ENCODE results near the gene PRUNE2.
A peak's percentile ranks its signal among the peaks of the same experiment; 100 is the strongest.

The PRUNE2 gene

GRCh38 chr9:76581731-76582130 lies 324.2 kb downstream of the PRUNE2 start:
- POLR2A ChIA-PET: no interaction called here
- DNase-seq (ENCODE audit: low read depth, low spot score): no peak
- CTCF ChIA-PET: no interaction called here
- TF ChIP-seq, protein P1, sequence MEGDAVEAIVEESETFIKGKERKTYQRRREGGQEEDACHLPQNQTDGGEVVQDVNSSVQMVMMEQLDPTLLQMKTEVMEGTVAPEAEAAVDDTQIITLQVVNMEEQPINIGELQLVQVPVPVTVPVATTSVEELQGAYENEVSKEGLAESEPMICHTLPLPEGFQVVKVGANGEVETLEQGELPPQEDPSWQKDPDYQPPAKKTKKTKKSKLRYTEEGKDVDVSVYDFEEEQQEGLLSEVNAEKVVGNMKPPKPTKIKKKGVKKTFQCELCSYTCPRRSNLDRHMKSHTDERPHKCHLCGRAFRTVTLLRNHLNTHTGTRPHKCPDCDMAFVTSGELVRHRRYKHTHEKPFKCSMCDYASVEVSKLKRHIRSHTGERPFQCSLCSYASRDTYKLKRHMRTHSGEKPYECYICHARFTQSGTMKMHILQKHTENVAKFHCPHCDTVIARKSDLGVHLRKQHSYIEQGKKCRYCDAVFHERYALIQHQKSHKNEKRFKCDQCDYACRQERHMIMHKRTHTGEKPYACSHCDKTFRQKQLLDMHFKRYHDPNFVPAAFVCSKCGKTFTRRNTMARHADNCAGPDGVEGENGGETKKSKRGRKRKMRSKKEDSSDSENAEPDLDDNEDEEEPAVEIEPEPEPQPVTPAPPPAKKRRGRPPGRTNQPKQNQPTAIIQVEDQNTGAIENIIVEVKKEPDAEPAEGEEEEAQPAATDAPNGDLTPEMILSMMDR (IDR thresholded peaks at IDR 0.05; ENCODE audit: insufficient read depth, low read length, missing control alignments): no peak
- H3K4me3 ChIP-seq (ENCODE audit: low read depth, low read length): no peak overlapping the region

DNA sequence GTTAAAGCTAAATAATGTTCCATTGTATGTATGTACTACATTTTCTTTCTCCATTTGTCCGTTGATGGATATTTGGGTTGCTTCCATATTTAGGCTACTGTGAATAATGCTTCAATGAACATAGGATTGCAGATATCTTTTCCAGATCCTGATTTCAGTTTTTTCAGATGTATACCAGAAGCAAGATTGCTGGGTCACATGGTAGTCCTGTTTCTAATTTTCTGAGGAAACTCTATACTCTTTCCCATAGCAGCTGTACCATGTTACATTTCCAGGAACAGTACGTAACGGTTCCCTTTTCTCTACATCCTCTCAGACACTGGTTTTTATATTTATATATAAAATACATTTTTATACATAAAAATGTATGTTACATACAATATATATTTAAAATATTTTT lies 325.1 kb downstream of the PRUNE2 start:
- H3K4me3 ChIP-seq (ENCODE audit: low read depth, low read length): no peak overlapping the region
- ChIA-PET POLR2A (no interaction called here), CTCF (interaction anchor here (1.3 kb wide), 1 partner anchor 78 kb away, joined by 5 read pairs; no protein-coding TSS in a partner anchor)
- TF ChIP-seq, protein P1 (IDR thresholded peaks at IDR 0.05; ENCODE audit: insufficient read depth, low read length, missing control alignments): no peak
- no peak for DNase-seq (ENCODE audit: low read depth, low spot score)

DNA sequence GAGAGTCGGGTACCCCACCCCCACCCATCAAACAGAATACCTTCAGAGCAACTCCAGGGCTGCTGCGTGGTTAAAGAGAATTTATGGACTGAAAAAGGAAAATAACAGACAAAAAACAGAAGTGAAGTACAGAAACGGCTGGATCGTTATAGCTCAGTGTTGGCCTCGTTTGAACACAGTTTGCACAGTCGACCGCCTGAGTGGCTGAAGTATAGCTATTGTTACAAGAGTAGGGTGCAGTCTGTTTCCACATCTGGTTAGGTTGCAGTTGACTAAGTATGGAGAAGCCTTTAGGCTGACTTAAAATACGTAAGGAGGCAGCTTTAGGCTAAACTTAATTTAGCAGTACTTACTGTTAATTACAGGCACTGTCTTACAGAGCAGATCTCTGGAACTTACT lies 325.7 kb downstream of the PRUNE2 start:
- POLR2A ChIA-PET: no interaction called here
- TF ChIP-seq, protein P1 (IDR thresholded peaks at IDR 0.05; ENCODE audit: insufficient read depth, low read length, missing control alignments): no peak
- no peak overlapping the region for H3K4me3 ChIP-seq (ENCODE audit: low read depth, low read length)
- DNase-seq (ENCODE audit: low read depth, low spot score): no peak
- CTCF ChIA-PET: interaction anchor here (1.3 kb wide), 1 partner anchor 78 kb away, joined by 5 read pairs; no protein-coding TSS in a partner anchor

GRCh38 chr9:76576344-76576743 lies 329.6 kb downstream of the PRUNE2 start:
- TF ChIP-seq, protein P1 (IDR thresholded peaks at IDR 0.05; ENCODE audit: insufficient read depth, low read length, missing control alignments): no peak
- peak; percentile 44 for DNase-seq (ENCODE audit: low read depth, low spot score)
- ChIA-PET CTCF (interaction anchor here (1.4 to 1.7 kb wide), 2 partner anchors 16 to 129 kb away, joined by 3 to 4 read pairs; no protein-coding TSS in a partner anchor), POLR2A (no interaction called here)
- no peak overlapping the region for H3K4me3 ChIP-seq (ENCODE audit: low read depth, low read length)

- ChIA-PET CTCF (interaction anchor here (1.7 kb wide), 1 partner anchor 16 kb away, joined by 4 read pairs; no protein-coding TSS in a partner anchor), POLR2A (no interaction called here)
- H3K4me3 ChIP-seq (ENCODE audit: low read depth, low read length): no peak overlapping the region
- TF ChIP-seq, protein P1 (IDR thresholded peaks at IDR 0.05; ENCODE audit: insufficient read depth, low read length, missing control alignments): no peak
- no peak for DNase-seq (ENCODE audit: low read depth, low spot score)
Observed at GRCh38 chr9:76575761-76576160, 330.2 kb downstream of the PRUNE2 start.

- CTCF ChIA-PET: no interaction called here
- TF ChIP-seq, protein P1 (IDR thresholded peaks at IDR 0.05; ENCODE audit: insufficient read depth, low read length, missing control alignments): no peak
- no peak overlapping the region for H3K4me3 ChIP-seq (ENCODE audit: low read depth, low read length)
- DNase-seq (ENCODE audit: low read depth, low spot score): no peak
- POLR2A ChIA-PET: no interaction called here
Observed at GRCh38 chr9:76573905-76574760, 331.8 kb downstream of the PRUNE2 start.

Data from AG04449 (cell line).